ENCODE measurements around the gene SNX30. TPM values are rescaled to one million over a fixed set of nuclear protein-coding genes. Genes with fewer than 3 reads are reported as not detected.
"Not testable (repeated sequence)": the region's sequence is repeated elsewhere in the genome, so short reads cannot be mapped to it uniquely, and the experiment has no call there.

The SNX30 gene
- total and polyA plus RNA-seq, 4 donors, result 18.1 to 31.8 (median 22.1) TPM

DNA sequence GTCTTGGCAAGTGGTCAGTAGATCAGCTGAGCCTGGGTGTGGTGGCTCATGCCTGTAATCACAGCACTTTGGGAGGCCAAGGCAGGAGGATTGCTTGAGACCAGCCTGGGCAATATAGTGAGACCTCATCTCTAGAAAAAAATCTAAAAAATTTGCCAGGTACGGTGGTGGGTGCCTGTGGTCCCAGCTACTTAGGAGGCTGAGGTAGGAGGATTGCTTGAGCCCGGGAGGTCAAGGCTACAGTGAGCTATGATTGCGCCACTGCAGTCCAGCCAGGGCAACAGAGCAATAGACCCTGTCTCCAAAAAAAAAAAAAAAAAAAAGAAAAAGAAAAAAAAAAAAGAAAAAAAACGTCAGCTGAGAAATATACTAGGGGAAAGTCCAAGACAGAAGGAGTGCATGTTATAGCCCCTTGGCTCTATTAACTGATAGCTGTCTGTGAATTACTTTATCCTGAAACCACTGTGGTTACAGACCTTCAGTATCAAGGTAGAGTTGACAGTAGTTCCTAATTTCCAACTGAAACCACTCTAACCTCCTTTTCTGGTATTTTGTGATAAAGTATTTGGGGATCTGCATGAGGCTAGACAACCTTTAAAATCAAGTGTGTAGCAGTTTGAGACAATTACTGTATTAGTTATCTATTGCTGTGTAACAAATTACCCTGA, 30.3 kb upstream of the SNX30 start:
- Histone ChIP-seq H3K27ac (ENCODE audit: low read depth, low read length) (no peak overlapping the region), H3K27me3 (ENCODE audit: control insufficient read depth, insufficient read depth, low read length) (no peaks in the 10 kb centered on the region), H3K4me1 (ENCODE audit: control insufficient read depth, insufficient read depth, low read length) (peaks cover 3% of the 10 kb centered on the region), H3K36me3 (ENCODE audit: control insufficient read depth, insufficient read depth, low read length) (no peaks in the 10 kb centered on the region), H3K4me3 (ENCODE audit: low read depth, low read length) (no peak overlapping the region), H3K9me3 (ENCODE audit: control insufficient read depth, insufficient read depth, low read length) (no peaks in the 10 kb centered on the region)
- no peak for DNase-seq (ENCODE audit: low read depth in 4 of 6, low spot score in 6 of 6)
- WGBS (ENCODE audit: insufficient coverage), result 100% methylated on average over 1 of the region's 4 CpGs

DNA sequence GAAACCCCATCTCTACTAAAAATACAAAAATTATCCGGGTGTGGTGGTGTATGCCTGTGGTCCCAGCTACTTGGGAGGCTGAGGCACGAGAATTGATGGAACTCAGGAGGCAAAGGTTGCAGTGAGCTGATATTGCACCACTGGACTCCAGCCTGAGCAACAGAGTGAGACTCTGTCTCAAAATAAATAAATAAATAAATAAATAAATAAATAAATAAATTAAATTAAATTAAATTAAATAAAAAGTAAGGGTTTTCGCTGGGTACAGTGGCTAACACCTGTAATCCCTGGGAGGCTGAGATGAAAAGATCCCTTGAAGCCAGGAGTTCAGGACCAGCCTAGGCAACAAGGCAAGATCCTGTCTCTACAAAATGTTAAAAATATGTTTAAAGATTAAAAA, 27.8 kb upstream of the SNX30 start:
- H3K36me3 ChIP-seq (ENCODE audit: control insufficient read depth, insufficient read depth, low read length); H3K27me3 ChIP-seq (ENCODE audit: control insufficient read depth, insufficient read depth, low read length); H3K9me3 ChIP-seq (ENCODE audit: control insufficient read depth, insufficient read depth, low read length); DNase-seq (ENCODE audit: low read depth in 4 of 6, low spot score in 6 of 6); H3K27ac ChIP-seq (ENCODE audit: low read depth, low read length); H3K4me1 ChIP-seq (ENCODE audit: control insufficient read depth, insufficient read depth, low read length); H3K4me3 ChIP-seq (ENCODE audit: low read depth, low read length): not testable (repeated sequence)
- WGBS (ENCODE audit: insufficient coverage), result no CpG with 5 or more reads among the region's 3 CpGs

DNA sequence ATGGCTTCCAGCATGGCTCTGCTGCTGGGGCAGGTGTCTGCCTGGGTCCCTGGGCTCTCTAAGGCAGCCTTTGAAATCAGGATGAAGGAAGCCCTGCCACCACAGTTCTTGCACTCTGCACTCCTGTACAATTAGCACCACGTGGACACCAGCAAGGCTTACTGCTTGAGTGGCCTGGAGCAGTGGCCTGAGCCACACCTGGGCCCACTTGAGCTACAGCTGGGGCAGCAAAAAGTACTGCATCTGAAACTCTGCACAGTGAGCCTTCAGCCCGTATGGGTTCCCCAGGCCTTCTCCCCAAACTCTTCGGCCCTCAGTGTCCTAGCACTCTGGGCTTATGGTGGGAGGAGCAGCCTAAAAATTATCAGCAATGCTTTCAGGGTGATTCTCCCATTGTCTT, 24.6 kb upstream of the SNX30 start:
- Histone ChIP-seq H3K27me3 (ENCODE audit: control insufficient read depth, insufficient read depth, low read length) (no peaks in the 10 kb centered on the region), H3K9me3 (ENCODE audit: control insufficient read depth, insufficient read depth, low read length) (no peaks in the 10 kb centered on the region), H3K4me1 (ENCODE audit: control insufficient read depth, insufficient read depth, low read length) (no peaks in the 10 kb centered on the region), H3K36me3 (ENCODE audit: control insufficient read depth, insufficient read depth, low read length) (no peaks in the 10 kb centered on the region), H3K27ac (ENCODE audit: low read depth, low read length) (no peak overlapping the region), H3K4me3 (ENCODE audit: low read depth, low read length) (no peak overlapping the region)
- 97% methylated on average over 2 of the region's 3 CpGs for WGBS (ENCODE audit: insufficient coverage)
- DNase-seq (ENCODE audit: low read depth in 4 of 6, low spot score in 6 of 6), result no peak

DNA sequence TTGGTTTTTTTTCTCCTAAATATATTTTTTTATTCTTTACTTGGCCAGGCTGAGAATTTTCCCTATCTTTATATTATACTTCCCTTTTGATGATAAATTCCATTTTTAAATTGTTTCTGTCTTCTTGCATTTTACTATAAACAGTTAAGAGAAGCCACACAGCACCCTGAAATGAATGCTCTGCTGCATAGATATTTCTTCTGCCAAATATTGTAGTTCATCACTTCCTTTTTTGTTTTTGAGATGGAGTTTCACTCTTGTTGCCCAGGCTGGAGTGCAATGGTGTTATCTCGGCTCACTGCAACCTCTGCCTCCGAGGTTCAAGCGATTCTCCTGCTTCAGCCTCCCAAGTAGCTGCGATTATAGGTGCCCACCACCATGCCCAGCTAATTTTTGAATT, 24.1 kb upstream of the SNX30 start:
- Histone ChIP-seq H3K27ac (ENCODE audit: low read depth, low read length) (no peak overlapping the region), H3K9me3 (ENCODE audit: control insufficient read depth, insufficient read depth, low read length) (no peaks in the 10 kb centered on the region), H3K27me3 (ENCODE audit: control insufficient read depth, insufficient read depth, low read length) (no peaks in the 10 kb centered on the region), H3K4me3 (ENCODE audit: low read depth, low read length) (no peak overlapping the region), H3K4me1 (ENCODE audit: control insufficient read depth, insufficient read depth, low read length) (no peaks in the 10 kb centered on the region), H3K36me3 (ENCODE audit: control insufficient read depth, insufficient read depth, low read length) (no peaks in the 10 kb centered on the region)
- DNase-seq (ENCODE audit: low read depth in 4 of 6, low spot score in 6 of 6), result no peak
- 100% methylated on average over 1 of the region's 4 CpGs for WGBS (ENCODE audit: insufficient coverage)

DNA sequence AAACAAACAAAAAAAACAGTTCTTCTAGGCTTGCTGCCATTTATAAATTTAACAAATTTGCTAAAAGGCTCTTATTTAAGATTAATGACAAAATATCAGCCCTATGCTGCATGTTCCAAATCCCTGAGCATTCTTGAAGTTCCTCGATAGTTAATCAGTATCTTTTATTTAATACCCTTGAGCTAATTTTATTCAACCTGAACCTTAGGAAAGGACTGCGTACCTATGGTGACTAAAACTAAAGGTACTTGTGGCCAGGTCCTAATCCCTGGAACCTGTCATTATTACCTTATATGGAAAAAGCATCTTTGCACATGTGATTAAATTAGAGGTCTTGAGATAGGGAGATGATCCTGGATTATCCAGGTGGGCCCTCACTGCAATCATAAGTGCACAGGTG, 22.2 kb upstream of the SNX30 start:
- WGBS (ENCODE audit: insufficient coverage), result 100% methylated on average over 1 of the region's 2 CpGs
- no peaks in the 10 kb centered on the region for H3K9me3 ChIP-seq (ENCODE audit: control insufficient read depth, insufficient read depth, low read length)
- no peak for DNase-seq (ENCODE audit: low read depth in 4 of 6, low spot score in 6 of 6)
- no peaks in the 10 kb centered on the region for H3K4me1 ChIP-seq (ENCODE audit: control insufficient read depth, insufficient read depth, low read length)
- no peaks in the 10 kb centered on the region for H3K27me3 ChIP-seq (ENCODE audit: control insufficient read depth, insufficient read depth, low read length)
- no peaks in the 10 kb centered on the region for H3K36me3 ChIP-seq (ENCODE audit: control insufficient read depth, insufficient read depth, low read length)
- no peak overlapping the region for H3K4me3 ChIP-seq (ENCODE audit: low read depth, low read length)
- H3K27ac ChIP-seq (ENCODE audit: low read depth, low read length), result no peak overlapping the region

DNA sequence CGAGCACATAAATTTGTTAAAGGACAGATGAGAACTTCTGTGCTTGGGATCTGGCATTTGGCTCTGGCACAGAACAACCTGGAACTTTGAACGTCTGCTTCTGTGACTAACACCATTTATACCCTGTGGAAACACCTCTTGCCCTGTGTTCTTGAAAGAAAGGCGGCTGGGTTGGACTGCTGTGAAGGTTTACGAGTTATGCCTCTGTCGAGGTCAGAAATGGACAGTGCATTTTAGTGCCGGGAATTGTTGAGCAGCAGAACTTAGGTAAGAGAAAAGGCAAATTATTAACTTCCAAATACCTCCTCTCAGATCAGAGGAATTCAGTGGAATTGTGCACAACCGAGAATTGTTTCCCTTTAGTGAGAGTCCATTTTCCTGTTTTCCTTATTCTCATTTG, 18.6 kb upstream of the SNX30 start:
- Histone ChIP-seq H3K36me3 (ENCODE audit: control insufficient read depth, insufficient read depth, low read length) (no peaks in the 10 kb centered on the region), H3K4me1 (ENCODE audit: control insufficient read depth, insufficient read depth, low read length) (no peaks in the 10 kb centered on the region), H3K9me3 (ENCODE audit: control insufficient read depth, insufficient read depth, low read length) (no peaks in the 10 kb centered on the region), H3K4me3 (ENCODE audit: low read depth, low read length) (no peak overlapping the region), H3K27me3 (ENCODE audit: control insufficient read depth, insufficient read depth, low read length) (no peaks in the 10 kb centered on the region), H3K27ac (ENCODE audit: low read depth, low read length) (no peak overlapping the region)
- no peak for DNase-seq (ENCODE audit: low read depth in 4 of 6, low spot score in 6 of 6)
- 100% methylated on average over 1 of the region's 7 CpGs for WGBS (ENCODE audit: insufficient coverage)

DNA sequence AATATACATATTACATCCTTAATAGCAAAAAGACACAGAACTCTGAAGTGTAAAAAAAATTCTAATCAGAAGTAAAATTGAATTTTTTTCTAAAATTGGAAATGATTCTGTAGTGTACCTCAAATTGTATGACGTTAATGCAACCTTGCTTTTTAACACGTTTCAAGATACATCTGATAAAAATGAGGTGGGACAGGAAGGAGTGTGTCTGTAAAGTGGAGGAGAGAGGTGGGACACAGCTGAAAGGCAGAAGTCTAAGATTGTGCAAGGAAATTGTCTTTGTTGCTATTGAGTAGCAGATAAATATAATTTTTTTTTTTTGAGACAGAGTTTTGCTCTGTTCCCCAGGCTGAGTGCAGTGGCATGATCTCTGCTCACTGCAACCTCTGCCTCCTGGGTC, 15.7 kb upstream of the SNX30 start:
- H3K27ac ChIP-seq (ENCODE audit: low read depth, low read length), result no peak overlapping the region
- peaks cover 2% of the 10 kb centered on the region for H3K36me3 ChIP-seq (ENCODE audit: control insufficient read depth, insufficient read depth, low read length)
- 94% methylated on average over 2 of the region's 2 CpGs for WGBS (ENCODE audit: insufficient coverage)
- H3K4me3 ChIP-seq (ENCODE audit: low read depth, low read length), result no peak overlapping the region
- no peaks in the 10 kb centered on the region for H3K4me1 ChIP-seq (ENCODE audit: control insufficient read depth, insufficient read depth, low read length)
- no peak for DNase-seq (ENCODE audit: low read depth in 4 of 6, low spot score in 6 of 6)
- H3K27me3 ChIP-seq (ENCODE audit: control insufficient read depth, insufficient read depth, low read length), result no peaks in the 10 kb centered on the region
- H3K9me3 ChIP-seq (ENCODE audit: control insufficient read depth, insufficient read depth, low read length), result no peaks in the 10 kb centered on the region

DNA sequence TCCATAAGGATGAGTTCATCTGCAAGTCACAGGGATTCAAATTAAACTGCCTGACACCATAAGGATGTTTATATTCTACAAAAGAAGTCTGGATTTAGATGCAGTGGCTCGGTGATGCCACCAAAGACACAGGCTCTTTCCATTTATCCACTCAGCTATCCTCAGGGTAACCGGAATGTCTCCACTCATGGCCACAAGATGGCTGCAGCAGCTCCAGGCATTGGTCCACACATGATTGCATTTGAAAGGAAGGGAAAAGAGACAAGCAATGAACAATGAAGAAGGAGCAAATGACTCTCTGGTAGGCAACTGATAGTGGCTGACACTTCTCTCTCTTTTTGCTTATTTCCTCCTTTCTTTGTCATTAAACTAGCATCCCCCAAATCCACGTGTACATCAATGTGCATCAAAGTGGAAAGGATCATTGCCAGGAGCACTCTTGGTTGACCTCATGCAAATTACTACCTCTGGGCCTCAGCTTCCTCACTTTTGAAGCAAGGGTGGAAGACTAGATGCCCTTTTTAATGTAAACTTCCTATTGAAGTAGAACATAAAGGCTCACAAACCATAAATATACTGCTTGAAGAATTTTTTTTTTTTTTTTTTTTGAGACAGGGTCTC, 7.2 kb upstream of the SNX30 start:
- H3K36me3 ChIP-seq (ENCODE audit: control insufficient read depth, insufficient read depth, low read length), result no peaks in the 10 kb centered on the region
- H3K27me3 ChIP-seq (ENCODE audit: control insufficient read depth, insufficient read depth, low read length), result no peaks in the 10 kb centered on the region
- DNase-seq (ENCODE audit: low read depth in 4 of 6, low spot score in 6 of 6), result no peak
- H3K9me3 ChIP-seq (ENCODE audit: control insufficient read depth, insufficient read depth, low read length), result no peaks in the 10 kb centered on the region
- 86% methylated on average over 1 of the region's 3 CpGs for WGBS (ENCODE audit: insufficient coverage)
- H3K4me3 ChIP-seq (ENCODE audit: low read depth, low read length), result no peak overlapping the region
- H3K27ac ChIP-seq (ENCODE audit: low read depth, low read length), result no peak overlapping the region
- H3K4me1 ChIP-seq (ENCODE audit: control insufficient read depth, insufficient read depth, low read length), result peaks cover 5% of the 10 kb centered on the region

DNA sequence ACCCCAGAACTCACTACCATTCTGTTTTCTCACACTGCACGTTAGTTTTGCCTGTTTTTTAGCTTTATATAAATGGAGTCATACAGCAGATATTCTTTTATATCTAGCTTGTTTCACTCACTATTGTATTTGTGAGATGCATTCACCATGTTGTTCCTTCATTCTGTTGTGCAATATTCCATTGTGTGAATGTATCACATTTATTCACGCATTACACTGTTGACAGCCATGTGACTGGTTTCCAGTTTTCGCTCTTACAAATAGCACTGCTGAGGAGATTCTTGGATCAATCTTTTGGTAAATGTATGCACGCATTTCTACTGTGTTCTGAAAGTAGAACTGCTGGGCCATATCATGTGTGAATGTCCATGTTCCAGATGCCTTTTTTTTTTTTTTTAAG, 6.4 kb upstream of the SNX30 start:
- H3K4me3 ChIP-seq (ENCODE audit: low read depth, low read length), result no peak overlapping the region
- 63% methylated on average over 3 of the region's 4 CpGs for WGBS (ENCODE audit: insufficient coverage)
- no peak overlapping the region for H3K27ac ChIP-seq (ENCODE audit: low read depth, low read length)
- H3K27me3 ChIP-seq (ENCODE audit: control insufficient read depth, insufficient read depth, low read length), result no peaks in the 10 kb centered on the region
- H3K4me1 ChIP-seq (ENCODE audit: control insufficient read depth, insufficient read depth, low read length), result peaks cover 5% of the 10 kb centered on the region
- DNase-seq (ENCODE audit: low read depth in 4 of 6, low spot score in 6 of 6), result no peak
- no peaks in the 10 kb centered on the region for H3K9me3 ChIP-seq (ENCODE audit: control insufficient read depth, insufficient read depth, low read length)
- no peaks in the 10 kb centered on the region for H3K36me3 ChIP-seq (ENCODE audit: control insufficient read depth, insufficient read depth, low read length)

DNA sequence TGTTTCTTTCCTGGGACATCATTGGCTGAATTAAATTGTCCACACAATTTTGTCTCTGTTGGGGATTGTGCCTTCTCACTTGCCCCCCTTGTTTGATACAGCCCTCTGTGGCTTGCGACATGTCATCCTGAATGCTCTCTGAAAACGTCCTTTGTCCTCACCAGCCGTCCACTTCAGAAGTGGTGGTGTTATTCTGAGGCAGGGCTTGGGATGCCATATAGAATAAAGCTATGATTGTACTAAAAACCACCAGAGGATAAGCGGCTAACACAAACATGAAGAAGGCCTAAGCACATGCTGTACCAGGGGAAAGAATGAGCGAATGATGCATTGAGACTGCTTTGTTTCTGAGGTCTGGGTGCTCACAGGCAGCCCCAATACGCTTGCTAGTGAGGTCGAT, 3.5 kb upstream of the SNX30 start:
- peak overlapping the region; percentile 79 for H3K27ac ChIP-seq (ENCODE audit: low read depth, low read length)

More for the DNA sequence above, 3.5 kb upstream of the SNX30 start:
- Histone ChIP-seq H3K36me3 (ENCODE audit: control insufficient read depth, insufficient read depth, low read length) (no peaks in the 10 kb centered on the region), H3K9me3 (ENCODE audit: control insufficient read depth, insufficient read depth, low read length) (no peaks in the 10 kb centered on the region), H3K4me3 (ENCODE audit: low read depth, low read length) (no peak overlapping the region), H3K4me1 (ENCODE audit: control insufficient read depth, insufficient read depth, low read length) (peaks cover 17% of the 10 kb centered on the region), H3K27me3 (ENCODE audit: control insufficient read depth, insufficient read depth, low read length) (no peaks in the 10 kb centered on the region)
- DNase-seq (ENCODE audit: low read depth in 4 of 6, low spot score in 6 of 6), result peak in 4 of 6 donors; percentile 19 to 78 (median 36)
- WGBS (ENCODE audit: insufficient coverage), result 79% methylated on average over 3 of the region's 7 CpGs

All from spinal cord (tissue), 10 donors.